Iris pigment epithelial cell (primary cell): Measurements from ENCODE around the gene ARMC8.

Source experiments
- DNase-seq: peaks from one replicate; pipeline ENCODE4 v3.0.0-alpha.2; 2011; ENCODE audit warnings: low read depth

ARMC8 gene

DNA sequence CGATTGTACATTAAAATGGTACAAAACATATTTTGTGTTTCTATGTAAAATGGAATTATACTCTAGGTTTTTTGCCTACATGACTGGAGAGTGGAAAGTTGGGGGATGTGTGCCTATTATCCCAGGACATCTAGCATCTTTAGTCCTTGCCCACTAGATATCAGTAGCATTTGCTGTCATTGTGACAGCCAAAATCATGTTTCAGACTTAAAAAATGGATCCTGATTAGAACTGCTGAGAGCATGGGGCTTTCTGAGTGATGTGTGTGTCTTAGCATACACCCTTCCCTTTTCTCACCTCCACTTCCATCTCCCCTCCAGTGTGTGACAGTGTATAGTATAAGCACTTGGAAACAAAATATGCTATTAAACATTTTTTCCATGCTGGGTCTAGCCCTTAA is 13.3 kb downstream of the ARMC8 start:
- no peak for DNase-seq

DNA sequence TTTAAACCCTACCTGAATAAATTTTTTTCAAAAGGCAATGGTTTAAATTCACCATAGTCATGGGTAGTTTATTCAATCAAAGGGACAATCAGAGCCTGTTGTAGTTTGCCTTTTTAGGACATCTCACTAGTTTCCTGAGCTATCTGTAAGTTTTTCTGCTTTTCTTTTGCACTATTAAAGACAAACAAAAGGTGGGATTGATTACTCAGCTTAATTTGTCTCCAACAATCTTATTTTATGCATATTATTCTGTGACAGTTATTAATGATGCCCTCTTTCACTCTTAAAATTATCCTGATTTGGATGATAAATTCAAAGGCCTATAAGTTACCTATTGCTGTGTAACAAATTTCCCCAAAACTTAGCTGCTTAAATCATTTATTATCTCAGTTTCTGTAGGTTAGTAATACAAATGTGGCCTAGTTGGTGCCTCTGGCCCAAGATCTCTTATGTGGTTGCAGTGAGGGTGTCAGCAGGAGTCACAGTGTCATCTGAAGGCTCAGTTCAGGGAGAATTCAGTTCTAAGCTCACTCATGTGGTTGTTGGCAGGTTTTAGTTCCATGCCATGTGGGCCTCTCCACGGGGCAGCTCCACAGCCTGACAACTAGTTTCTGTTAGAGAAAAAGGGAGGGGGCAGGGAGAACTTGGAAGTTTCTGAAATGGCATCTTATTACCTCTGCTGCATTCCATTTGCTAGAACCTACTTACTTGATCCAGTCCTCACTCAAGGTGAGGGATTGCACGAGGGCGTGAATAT is 16.0 kb downstream of the ARMC8 start:
- DNase-seq = no peak

DNA sequence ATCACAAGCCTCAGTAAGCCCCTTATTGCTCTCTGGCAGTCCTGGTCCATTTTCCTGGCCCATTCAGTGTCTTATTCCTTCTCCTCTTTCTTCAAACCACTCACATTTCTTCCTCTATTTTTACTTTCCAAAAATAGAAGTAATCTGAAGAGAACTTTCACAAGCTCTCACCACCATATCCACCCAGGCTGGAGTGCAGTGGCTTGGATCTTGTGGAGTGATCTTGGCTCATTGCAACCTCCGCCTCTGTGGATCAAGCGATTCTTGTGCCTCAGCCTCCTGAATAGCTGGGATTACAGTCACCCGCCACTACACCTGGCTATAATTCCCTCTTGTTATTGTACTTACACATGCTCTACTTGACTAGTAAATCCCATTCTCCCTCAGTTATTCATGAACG is 16.8 kb downstream of the ARMC8 start:
- no peak for DNase-seq

DNA sequence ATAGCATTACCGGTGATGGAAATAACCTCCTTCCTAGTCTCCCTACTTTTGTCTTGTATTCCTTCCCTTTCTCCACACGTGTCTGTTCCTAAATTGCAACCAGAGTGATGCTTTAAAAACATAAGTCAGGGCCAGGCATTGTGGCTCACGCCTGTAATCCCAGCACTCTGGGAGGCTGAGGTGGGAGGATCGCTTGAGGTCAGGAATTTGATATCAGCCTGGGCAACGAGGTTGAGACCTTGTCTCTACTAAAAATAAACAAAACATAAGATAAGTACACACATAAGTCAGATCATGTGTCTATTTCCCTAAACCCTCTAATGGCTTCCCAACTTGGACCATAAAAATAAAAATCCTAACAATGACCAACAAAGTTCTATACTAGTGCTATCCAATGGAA is 18.4 kb downstream of the ARMC8 start:
- no peak for DNase-seq

DNA sequence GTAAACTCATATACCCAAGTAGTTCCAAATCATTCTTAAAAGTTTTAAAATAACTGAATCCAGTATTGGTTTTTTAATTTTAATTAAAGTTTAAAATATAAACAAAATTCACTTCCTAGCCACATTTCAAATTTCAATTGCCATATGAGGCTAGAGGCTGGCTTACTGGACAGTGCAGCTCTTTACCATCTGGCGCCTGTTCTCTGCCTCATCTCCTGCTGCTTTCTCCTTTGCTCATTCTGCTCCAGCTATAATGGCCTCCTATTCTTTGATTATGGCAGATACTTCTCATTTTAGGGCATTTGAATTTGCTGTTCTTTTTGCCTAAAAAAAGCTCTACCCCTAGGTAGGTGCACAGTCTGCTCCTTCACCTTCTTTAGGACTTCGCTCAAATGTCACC is 19.1 kb downstream of the ARMC8 start:
- DNase-seq = no peak

DNA sequence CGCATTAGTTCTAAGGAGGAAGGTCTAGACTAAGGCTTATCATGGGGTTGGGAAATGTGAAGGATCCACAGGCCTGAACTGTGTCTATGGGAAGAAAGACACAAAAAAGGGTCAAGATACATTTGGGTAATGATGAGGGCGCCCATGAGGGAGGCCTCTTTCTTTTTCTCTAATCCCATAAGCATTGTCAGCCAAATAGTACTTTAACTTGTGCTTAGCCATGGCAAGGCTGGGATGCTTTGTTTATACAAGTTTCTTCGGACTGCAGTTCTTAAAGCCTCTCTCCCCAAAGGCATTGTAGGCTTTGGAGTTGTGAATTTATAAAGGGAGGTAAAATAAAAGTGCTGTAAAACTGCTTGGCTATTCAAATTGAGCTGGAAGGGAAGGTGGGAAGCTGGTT is 23.4 kb downstream of the ARMC8 start:
- DNase-seq = no peak

DNA sequence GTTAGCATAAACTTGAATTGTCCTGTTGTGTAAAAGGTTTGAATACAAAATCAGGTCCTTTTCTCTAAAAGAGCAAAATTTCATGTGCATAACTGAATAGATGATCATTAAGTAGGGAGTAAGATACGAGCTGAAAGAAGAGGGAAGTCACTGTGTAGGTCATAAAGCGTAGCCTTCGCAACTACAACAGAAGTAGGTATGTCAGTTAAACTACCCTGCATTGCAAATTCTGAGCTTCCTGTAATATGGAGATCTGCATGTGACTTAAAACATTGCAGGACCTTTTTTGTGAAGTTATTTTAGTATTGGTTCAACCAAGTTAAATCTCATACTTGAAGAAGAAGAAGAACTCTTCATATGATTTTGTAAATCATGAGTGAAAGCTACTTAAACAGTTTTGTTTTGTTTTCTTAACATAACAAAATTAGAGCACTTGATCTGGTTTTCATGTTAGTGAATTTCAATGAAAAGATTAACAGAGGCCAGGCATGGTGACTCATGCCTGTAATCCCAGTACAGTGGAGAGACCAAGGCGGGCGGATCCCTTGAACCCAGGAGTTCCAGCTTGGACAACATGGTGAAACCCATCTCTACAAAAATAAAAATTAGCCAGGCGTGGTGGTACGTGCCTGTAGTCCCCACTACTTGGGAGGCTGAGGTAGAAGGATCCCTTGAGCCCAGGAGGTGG is 26.4 kb downstream of the ARMC8 start:
- peak; percentile 33 for DNase-seq

DNA sequence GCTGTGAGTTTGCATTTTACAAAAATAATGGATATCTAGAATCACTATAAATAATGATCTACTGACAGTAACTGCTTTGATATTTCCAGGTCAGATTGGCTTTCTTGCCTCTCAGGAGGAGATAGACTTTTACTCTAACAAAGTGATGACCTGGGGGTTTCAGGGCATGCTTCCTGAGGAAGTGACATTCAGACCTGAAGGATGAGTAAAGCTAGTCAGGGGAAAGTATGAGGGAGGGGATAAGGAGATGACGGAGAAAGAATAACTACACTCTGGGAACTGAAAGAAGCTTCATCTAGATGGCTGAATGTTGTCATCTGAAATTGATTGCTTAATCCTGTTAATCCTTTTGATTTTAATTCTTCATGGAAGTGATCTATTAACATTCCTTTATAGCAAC is 32.2 kb downstream of the ARMC8 start:
- DNase-seq = peak; percentile 59

DNA sequence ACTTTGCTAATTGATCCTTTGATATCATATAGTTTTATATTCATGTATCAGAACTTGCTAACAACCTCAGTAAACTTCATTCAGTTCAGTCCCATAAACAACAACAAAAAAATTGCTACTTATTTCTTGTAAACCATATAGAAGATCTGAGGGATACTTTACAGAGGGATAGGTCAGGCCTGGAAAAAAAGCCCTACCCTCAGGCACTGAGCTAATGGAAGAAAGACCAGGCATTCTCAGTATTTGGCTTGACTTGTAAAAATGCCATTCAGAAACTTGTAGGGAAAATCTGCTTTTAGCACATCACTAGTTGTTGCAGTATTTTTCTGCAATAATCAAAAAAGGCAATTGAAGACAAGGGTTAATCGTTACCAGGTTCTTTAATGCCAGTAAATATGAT is 33.1 kb downstream of the ARMC8 start:
- no peak for DNase-seq

DNA sequence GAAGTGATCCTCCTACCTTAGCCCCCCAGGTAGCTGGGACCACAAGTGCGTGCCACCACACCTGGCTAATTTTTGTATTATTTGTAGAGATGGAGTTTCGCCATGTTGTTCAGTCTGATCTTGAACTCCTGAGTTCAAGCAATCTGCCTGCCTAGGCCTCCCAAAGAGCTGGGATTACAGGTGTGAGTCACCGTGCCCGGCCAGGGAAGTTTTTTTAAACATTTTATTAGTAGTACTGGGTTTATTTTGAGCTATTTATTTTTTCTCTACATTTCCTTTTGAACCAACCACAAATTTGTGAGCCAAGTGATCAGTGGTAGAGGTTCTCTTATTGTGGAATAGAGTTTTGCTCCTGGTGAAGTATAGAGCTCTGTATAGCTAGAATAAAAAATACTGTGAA is 33.7 kb downstream of the ARMC8 start:
- DNase-seq = peak; percentile 49

DNA sequence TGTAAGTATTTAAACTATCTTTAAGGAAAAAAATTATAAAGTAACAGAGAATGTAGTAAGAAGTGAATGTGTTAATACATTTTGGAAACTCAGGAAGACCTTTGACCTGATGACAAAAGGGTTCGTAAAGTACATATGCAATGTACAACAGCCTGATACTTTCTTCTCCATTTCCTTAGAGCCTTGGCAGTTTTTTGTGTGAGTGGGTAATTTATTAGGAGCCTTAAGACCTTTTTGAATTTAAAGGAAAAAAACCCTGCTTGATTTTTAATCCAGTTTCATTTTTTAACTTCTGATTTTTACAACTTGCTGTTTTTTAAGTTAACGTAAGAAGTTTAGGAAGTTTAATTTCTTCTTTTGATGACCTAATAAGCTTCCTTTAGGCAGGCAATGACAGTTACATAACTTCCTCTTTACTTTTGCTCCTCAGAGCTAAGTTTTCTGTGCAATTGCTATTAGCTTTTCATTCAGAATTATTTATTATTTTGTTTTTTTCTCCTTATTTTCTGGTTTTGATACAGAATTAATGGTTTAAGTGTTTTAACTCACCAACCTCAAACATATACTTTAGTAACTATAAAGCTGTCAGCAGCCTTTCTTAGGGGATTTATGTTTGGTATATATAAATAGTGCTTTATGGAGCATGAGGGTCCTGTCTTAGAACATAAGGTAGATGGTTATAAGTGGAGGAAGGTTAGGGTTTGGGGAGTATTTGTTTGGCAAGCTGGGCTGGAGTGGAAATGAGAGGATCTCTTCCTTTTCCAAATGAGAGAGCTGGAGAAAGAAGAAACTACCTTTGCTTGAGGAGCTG is 35.2 kb downstream of the ARMC8 start:
- no peak for DNase-seq

DNA sequence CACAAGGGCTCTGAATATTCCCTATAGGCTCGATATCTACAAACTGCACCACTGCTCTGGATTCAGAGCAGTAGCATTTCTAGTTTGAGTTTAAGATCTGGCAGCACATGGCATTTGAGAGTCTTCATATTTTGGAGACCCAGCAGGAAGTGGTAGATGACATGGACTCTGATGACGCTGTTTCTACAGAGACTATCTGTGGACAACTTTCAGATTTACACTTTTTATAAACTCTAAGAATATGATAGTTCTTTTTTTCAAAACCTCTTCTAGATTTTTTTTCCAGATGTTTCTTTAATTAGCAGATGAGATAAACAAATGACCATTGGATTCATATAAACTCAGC is 35.8 kb downstream of the ARMC8 start:
- DNase-seq = no peak

DNA sequence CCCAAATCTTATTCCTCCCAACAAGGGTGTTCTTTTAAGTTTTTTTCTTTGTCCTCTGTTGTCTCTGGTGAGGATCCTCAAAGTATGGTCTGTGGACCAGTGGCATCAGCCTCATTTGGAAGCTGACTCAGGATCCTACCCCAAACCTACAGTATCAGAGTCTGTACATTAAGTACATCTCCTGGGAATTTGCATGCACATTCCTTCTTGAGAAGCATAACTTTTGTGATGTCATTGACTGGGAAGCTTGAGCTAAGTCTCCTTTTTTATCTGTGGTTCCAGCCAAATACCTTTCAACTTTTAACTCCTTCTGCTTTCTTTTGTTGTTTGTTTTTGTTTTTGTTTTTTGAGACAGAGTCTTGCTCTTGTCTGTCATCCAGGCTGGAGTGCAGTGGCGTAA is 40.5 kb downstream of the ARMC8 start:
- DNase-seq = peak; percentile 85

DNA sequence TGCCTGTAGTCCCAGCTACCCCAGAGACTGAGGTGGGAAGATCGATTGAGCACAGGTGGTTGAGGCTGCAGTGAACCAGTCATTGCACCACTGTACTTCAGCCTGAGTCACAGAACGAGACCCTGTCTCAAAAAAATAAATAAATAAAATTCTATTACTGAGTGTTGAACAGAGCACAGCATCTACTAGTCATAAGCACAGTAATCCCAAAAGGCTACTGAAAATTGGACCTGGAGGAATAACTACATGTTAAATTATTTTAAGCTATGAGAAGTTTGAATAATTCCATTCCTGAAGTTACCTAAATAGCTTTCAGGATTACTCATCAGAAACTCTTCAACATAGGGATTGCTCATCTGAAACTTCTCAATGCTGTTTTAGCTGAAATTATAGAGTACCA is 43.4 kb downstream of the ARMC8 start:
- peak; percentile 26 for DNase-seq

DNA sequence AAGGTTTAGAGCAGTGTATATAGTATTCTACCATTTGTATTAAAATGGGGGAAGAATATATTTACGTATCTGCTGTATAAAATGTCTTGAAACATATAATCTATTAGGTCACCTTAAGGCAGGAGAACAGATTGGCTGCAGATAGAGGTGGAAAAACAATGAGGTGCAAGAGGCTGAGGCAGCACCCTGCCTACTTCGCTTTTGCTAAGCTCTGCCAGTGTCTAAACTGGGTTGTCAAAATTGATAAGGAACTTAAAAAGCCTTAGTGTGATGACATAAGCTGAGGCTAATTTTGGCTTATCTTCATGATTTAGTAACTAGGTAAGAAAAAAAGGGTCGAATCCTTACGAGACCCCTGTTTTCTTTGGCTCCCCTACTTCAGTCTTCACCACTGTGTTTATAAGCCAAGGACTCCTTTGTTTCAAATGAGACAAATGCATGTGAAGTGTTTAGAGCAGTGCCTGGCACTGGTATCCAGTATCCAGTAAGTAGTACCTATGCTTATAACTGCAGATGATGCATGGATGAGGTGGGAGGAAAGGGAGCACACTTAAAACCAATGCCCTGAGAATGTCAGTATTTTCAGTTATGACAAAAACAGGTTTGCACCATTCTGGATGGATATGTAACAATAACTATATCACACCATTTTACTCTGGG is 45.7 kb downstream of the ARMC8 start:
- DNase-seq = no peak

DNA sequence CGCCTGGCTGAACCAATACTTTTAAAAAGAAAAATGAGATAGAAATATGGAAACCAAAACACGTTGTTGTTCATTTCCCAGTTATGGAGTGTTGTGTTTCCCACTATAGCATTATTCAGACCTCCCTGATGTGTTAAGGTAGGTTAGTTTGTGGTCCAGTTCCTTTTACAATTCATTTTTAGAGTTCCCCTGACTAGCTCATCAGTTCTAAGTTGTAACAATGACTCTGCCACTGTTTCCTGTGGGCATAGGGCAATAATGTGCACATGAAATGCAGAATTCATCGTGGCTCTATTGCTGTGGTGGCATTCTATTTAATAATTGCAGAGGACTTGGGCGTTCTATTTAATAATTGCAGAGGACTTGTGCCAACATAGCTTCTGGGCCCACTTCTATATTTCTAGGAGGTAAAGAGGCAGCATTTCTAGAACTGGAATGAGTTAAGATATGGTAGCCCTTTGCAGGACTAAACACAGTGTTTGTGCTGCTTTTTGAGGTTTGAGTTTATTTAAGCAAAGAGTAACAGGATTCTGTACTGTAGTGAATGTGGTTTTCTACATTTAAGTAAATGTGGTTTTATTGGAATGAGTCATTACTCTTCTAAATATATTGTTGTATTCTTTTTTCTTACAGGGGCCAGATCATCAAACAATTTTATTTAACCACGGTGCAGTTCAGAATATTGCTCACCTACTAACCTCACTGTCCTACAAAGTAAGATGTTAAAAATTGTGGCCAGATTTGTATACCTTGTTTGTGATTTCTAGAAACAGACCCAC is 47.5 kb downstream of the ARMC8 start:
- peak; percentile 49 for DNase-seq

DNA sequence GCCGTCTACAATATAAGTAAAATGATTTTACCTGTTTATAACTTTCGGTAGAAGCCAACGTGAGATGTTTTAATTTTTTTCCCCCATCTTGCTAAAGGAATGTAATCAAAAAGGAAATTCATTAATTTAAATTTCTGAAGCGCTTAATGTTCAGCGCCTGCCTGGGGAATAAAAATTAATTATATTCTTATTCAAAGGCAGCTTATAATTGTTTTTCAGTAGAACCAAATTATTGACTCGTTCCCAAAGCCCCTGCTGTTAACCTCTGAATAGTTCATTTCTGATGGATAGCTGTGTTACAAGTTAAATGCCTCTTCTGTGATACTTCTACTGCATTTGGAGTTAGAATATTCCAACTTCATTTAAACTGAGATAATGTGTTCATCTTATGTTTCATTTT is 51.6 kb downstream of the ARMC8 start:
- no peak for DNase-seq

DNA sequence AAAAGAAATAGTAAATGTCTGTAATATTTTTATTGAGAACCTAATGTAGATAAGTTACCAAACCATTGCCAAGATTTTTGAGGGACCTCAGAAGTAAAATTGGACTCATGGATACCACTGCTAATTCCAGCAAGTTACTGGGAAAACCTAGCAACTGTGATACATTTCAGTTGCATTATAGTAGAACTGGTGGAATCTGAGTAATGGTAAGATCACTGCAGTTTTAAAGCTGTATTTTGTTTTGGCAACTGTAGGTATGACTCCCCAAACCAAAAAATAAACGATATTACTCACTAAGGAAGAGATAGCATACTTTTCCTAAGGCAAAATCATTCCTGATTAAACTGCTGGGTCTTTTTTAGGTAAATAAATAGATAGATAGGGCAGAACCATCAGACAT is 54.0 kb downstream of the ARMC8 start:
- peak; percentile 17 for DNase-seq

DNA sequence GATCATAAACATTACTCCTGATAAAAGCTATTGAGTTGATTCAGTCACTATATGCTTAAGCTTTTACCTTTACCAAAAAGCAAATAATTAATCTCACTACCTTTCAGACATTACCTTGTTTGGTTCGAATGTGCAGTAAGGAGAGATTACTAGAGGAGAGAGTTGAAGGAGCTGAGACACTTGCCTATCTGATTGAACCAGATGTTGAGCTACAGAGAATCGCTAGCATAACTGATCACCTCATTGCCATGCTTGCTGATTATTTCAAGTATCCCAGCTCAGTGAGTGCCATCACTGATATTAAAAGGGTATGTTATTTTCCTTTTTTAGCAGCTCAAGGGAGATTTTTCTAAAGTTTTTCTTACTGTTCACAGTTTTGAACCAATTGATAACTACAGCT is 54.6 kb downstream of the ARMC8 start:
- DNase-seq = no peak

DNA sequence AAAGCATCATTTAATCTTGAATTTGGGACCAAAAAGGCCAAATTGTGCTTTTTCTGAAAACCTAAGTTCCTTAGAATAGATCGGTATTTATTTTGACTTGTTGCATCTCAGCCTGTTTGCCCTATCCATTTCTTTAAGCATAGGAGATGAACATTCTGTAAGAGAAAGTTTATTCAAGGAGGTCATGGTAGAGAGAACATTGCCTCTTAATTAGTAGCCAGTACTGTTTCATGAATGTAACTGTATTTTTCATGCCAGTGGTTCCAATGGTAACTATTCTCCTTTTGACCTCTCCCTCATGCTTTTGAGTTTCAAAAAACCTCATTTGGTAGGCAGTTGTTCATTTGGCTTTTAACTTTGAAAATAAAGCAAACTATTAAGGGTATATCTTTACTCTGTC is 55.4 kb downstream of the ARMC8 start:
- no peak for DNase-seq

DNA sequence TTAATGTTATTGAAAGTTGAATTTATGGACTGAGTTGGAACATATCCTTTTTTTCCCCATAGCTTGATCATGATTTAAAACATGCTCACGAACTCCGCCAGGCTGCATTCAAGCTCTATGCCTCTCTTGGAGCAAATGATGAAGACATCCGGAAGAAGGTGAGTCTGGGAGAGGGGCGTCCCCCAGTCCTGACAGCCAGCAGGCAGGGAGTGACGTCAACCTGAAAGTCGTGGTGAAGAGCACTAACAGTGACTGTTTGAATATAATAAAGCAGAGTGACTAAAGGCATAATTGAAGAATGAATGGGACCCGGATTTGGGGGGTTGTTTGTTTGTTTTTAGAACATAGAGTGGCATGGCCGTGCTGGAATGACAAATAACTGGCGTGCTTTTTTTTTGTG is 57.9 kb downstream of the ARMC8 start:
- no peak for DNase-seq

DNA sequence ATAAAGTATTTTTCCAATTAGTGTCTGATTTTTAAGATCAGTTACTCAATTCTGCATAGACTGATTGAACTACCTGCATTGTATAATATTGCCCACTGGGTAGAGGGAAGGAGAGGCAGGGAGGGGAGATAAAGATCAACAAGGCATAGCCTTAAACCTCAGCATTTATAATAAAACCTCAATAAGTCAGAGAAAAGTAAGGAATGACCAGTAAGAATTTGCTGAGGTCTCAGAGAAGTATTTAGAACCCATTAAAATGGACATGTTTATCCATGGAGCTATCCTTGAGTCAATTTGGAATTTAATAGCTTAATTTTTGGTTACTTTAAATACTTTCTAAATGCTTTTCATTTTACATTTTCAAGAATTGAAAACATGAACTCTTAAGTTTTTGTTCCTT is 62.5 kb downstream of the ARMC8 start:
- no peak for DNase-seq
